HG02840 (cell line): Measurements from ENCODE around the gene ZNF608.

ENCODE experiments used
- ATAC-seq: cut with Tn5 transposase; IDR thresholded peaks from one replicate; pipeline ENCODE4 v1.9.1; 2021; ENCODE audit warnings: mild to moderate bottlenecking, moderate library complexity, moderate number of reproducible peaks; ENCODE audit not compliant: unreplicated experiment, low FRiP score

The ZNF608 gene, protein sequence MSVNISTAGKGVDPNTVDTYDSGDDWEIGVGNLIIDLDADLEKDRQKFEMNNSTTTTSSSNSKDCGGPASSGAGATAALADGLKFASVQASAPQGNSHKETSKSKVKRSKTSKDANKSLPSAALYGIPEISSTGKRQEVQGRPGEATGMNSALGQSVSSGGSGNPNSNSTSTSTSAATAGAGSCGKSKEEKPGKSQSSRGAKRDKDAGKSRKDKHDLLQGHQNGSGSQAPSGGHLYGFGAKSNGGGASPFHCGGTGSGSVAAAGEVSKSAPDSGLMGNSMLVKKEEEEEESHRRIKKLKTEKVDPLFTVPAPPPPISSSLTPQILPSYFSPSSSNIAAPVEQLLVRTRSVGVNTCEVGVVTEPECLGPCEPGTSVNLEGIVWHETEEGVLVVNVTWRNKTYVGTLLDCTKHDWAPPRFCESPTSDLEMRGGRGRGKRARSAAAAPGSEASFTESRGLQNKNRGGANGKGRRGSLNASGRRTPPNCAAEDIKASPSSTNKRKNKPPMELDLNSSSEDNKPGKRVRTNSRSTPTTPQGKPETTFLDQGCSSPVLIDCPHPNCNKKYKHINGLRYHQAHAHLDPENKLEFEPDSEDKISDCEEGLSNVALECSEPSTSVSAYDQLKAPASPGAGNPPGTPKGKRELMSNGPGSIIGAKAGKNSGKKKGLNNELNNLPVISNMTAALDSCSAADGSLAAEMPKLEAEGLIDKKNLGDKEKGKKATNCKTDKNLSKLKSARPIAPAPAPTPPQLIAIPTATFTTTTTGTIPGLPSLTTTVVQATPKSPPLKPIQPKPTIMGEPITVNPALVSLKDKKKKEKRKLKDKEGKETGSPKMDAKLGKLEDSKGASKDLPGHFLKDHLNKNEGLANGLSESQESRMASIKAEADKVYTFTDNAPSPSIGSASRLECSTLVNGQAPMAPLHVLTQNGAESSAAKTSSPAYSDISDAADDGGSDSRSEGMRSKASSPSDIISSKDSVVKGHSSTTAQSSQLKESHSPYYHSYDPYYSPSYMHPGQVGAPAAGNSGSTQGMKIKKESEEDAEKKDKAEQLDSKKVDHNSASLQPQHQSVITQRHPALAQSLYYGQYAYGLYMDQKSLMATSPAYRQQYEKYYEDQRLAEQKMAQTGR (N-terminal part only)

GRCh38 chr5:124745928-124746915 lies at the start of gene ZNF608:
ZNF608 (minus strand) TSS chr5:124746639; CDS start chr5:124744989, 1,650 bp downstream.
- ATAC-seq: no peak

GRCh38 chr5:124795829-124796228 lies 49.4 kb upstream of the ZNF608 start:
- no peak for ATAC-seq

DNA sequence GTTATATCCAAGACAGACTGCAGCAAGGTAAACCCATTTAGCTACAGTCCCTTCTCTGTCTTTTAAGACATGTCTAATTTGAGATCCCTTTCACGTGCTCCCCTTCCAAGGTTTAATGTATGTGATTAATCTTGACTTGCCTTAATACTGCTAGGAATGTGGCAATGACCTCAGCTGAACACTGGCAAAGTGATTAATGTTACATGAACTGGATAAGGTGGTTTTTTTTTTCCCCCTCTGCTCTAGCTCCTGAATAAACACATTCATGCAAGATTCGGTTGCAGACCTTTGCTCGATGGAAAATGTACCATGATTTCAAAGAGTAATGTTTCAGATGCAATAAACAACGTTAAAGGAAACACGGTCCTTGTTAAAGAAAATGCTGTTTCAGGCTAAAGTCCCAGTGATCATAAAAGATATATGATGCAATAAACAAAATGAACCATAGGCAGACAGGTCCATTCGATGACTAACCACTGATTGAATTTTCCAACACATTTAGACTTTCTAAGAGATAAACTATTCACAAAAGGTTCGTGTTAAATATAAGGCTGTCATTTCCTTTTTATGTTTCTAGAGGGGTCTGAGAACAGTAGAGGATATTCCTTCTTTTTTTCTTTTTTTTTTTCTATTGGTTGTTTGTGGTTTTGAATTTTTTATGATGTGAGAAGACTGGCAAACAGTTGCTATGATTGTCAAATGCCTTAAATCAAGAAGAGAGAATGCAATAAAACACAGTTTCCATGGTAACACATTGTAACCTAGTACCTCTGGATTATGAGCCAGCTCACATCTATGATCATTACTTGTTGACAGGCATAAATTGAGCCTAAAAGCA lies 44.7 kb upstream of the ZNF608 start:
- ATAC-seq: no peak

GRCh38 chr5:124790301-124790894 lies 44.0 kb upstream of the ZNF608 start:
- ATAC-seq: no peak

DNA sequence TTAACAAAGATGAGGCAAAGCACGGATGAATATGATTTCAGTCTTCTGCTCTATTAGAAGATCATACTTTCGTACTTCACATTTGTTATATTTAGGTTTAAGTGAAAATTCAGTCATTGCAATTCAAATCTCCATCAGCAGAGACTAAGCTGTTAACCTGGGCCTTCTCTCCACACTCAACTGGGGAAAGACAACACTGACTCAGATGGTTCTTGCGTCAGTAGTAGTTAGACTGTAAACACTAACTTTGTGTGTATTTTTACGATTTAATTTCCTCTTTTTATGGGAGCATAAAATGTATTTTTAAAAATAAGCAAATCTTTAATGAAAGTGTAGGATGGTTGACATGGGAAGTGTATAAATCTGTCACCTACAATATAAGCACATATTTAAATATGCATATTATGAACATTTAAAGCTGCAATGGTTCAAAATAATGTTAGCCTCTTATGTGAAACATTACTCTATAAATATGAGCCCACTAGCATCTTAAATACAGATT lies 42.7 kb upstream of the ZNF608 start:
- ATAC-seq: no peak

- ATAC-seq: no peak
Measured at GRCh38 chr5:124783794-124784193, 37.4 kb upstream of the ZNF608 start.

DNA sequence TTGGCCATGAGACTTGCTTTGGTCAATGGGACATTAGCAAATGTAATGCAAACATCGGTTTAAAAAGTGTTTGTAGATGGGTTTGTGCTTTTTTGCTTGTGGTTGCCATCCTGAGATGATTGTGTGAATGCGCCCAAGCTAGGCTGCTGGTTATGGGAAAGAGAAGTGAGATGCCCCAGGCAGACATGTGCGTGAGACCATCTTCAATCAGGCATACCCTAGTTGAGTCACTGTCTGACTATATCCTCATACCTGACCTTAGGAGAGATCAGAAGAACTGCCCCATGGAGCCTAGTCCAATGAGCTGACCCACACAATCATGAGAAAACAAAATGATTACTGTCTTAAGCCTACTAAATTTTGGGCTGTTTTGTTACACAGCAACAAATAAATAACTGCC lies 36.8 kb upstream of the ZNF608 start:
- no peak for ATAC-seq

DNA sequence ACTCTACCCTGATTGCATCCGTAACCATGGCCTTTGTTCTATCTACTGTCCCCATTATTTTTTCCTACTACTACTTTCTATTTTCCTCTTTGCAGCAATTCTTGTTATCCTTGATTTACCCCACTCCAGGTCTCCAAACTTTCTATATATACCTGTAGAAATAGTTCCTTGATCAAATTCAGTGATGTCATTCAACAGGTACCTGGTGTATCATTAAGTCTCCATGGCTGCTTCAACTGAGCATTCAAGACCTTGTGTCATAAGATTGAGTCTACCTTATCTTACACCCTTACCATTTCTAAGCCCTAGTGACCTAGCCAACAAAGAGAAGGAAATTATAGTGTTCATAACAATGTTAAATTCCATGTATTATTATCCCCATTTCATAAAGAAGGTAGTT lies 35.8 kb upstream of the ZNF608 start:
- ATAC-seq: no peak

DNA sequence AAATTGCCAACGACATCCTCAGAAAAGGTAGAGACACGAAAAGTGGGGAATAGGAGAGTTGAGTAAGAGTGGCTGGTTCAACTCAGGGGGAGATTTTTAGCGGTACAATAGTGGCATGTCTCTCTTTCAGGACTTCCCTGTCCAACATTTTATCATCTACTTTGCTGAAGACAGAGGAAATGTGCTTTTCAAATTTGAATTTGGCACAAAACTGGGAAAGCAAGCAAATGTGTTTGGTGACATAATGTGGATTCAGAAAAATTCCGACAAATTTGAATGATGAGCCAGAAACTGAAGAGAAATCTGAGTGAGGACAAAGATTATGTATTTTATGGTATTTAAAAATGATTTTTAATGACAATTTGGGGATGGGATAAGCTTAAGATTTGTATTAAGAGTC lies 33.6 kb upstream of the ZNF608 start:
- no peak for ATAC-seq

DNA sequence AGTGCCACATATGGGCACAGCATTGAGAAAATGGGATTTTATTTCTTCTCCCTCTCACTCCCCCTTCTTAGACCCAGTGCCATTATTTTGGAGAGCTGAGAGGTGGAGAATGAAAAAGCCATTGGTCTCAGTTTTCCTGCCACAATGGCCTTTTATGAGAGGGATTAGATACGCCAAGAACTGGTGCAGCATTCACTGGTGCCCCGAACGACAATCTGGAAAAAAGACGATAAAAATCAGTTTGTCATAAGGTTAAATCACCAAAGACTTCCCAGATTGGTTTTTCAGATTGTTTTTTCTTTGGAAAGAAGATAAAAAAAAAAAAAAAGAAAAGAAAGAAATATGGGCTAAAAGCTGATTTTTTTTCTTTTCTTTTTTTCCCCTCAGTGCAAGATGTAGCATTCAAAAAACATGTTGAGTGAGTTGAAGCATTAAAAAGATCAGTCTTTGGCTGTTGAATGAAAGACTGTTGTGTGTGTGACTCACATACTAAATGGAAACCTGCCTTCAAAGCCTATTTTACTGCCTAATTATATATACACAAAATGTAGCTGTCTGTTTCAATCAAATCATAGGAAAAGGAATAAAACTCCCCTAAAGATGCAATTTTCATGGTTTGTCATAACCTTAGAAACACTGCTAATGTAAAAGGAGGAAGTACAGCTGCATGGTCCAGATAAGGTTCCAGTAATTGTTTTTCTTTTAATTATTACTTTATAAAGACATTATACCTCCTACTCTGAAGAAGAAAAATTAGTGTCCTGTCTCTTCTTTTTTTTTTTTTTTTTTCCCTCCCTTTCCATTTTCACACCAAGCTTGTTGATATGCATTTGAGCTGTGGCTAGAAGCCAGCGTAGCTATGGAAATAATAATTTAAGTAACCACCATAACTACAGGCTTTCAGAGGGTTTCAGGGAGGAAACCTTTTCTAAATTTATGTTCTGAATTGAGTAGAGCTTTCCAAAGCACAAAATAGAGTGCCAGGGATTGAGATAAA lies 27.2 kb upstream of the ZNF608 start:
- no peak for ATAC-seq

GRCh38 chr5:124772457-124773200 lies 26.2 kb upstream of the ZNF608 start:
- ATAC-seq: no peak

DNA sequence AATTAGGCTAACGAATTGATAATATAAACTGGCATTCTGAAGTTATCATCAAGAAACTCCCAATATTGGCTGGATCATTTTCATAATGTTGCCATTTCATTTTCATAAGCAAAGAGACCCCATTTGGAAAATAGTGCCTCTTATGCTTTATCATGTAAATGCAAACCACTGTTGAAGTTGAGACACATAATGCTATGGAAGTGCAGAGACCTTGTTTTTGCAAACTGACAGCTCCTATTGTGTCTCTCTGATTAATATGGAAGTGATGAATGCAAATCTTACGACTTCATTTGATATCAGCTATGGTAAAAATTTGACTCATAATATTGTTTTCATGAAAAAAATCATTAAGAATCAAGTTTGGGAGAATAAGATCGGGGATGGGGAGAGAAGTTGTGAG lies 25.3 kb upstream of the ZNF608 start:
- no peak for ATAC-seq

DNA sequence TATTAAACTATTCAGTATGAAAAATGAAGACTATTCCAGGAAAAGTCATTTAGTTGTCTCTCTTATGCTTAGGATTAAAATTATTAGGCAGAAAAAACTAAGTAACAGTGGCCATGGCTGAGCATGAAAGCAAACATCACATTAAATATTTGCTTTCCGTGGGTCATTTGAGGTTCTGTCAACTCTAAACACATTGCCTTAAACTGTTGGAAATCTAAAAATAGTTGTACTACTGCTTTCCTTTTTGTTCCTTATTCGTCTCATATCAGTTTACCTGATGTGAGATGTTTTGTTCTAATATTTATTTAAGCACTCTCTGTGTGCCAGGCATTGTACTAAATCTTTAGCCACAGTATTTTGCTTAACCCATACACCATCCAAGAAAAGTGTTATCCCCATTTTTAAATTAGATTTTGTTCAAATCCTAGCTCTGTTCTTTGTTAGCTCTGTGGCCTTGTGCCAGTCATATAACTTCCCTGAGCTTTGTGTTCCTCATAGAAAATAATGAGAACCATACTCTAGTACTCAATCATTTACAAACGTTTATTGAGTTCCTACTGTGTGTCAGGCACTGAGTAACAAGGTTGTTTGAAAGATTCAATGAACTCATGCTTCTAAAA lies 18.7 kb upstream of the ZNF608 start:
- no peak for ATAC-seq

DNA sequence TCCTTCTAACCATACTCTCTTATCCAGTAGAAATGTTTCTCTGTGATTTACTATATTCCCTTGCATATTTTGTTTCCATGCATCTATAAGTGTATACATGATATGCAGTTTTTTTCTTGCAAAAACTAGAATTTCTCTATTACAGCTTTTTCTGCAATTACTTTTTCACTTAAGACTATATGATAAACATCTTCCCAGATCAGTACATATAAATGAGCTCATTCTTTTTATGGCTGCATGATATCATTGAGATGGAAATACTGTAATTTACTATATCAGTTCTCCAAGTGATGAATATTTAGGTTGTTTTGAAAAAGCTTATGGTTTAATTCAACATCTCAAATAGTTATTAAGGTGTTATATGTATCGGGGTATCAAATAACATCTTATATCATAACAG lies 18.1 kb upstream of the ZNF608 start:
- ATAC-seq: no peak

DNA sequence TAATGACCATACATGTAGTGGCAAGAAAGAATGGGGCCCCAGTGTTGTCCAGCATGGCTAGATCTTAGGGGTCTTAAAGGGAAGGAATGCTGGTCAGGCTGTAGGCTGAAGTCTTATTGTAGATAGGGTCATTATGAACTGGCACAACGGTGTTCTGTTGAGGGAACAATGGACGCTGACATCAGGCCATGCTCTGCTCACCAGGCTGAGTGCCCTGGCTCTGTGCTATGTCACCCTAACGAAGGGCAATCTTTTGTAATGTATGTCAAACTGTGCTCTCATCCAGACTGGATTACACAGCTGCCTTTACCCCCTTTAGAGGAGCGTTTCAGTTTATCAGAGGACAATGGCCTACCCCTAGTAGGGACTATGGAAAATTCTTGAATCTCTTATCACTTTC lies 14.6 kb upstream of the ZNF608 start:
- no peak for ATAC-seq

- no peak for ATAC-seq
Measured at GRCh38 chr5:124760608-124761007, 14.2 kb upstream of the ZNF608 start.
